Measurements from ENCODE around the gene MGST3.
"Not testable (repeated sequence)": the region's sequence is repeated elsewhere in the genome, so short reads cannot be mapped to it uniquely, and the experiment has no call there.

The MGST3 gene

GRCh38 chr1:165688046-165688445 is 57.0 kb downstream of the MGST3 start:
- no peak overlapping the region for H3K4me3 ChIP-seq (ENCODE audit: low read depth, low read length)
- no peak for TF ChIP-seq CTCF (IDR thresholded peaks at IDR 0.05; ENCODE audit: borderline replicate concordance, insufficient read depth, low read depth, low read length)

- TF ChIP-seq CTCF (IDR thresholded peaks at IDR 0.05; ENCODE audit: borderline replicate concordance, insufficient read depth, low read depth, low read length) = no peak
- H3K4me3 ChIP-seq (ENCODE audit: low read depth, low read length) = no peak overlapping the region
Measured at GRCh38 chr1:165695031-165695430, 64.0 kb downstream of the MGST3 start.

- no peak for TF ChIP-seq CTCF (IDR thresholded peaks at IDR 0.05; ENCODE audit: borderline replicate concordance, insufficient read depth, low read depth, low read length)
- H3K4me3 ChIP-seq (ENCODE audit: low read depth, low read length) = peak overlapping the region; percentile 10
Measured at GRCh38 chr1:165696625-165697100, 65.6 kb downstream of the MGST3 start.

- TF ChIP-seq CTCF (IDR thresholded peaks at IDR 0.05; ENCODE audit: borderline replicate concordance, insufficient read depth, low read depth, low read length) = no peak
- peak overlapping the region; percentile 92 for H3K4me3 ChIP-seq (ENCODE audit: low read depth, low read length)
Measured at GRCh38 chr1:165697491-165697880, 66.5 kb downstream of the MGST3 start.

- TF ChIP-seq CTCF (IDR thresholded peaks at IDR 0.05; ENCODE audit: borderline replicate concordance, insufficient read depth, low read depth, low read length) = peak; percentile 29; the same call in 1 of the 2 replicates
- peak within 1 kb of the TSS; percentile 92 for H3K4me3 ChIP-seq (ENCODE audit: low read depth, low read length)
Measured at GRCh38 chr1:165697881-165698760, 67.1 kb downstream of the MGST3 start, which contains the start of gene ALDH9A1. TSS of gene ALDH9A1 (minus strand) at chr1:165698562. CDS start at chr1:165698558, 4 bp downstream.

- TF ChIP-seq CTCF (IDR thresholded peaks at IDR 0.05; ENCODE audit: borderline replicate concordance, insufficient read depth, low read depth, low read length) = no peak
Measured at GRCh38 chr1:165698761-165699052, 67.7 kb downstream of the MGST3 start.

GRCh38 chr1:165699577-165699976 is 68.5 kb downstream of the MGST3 start:
- H3K4me3 ChIP-seq (ENCODE audit: low read depth, low read length) = no peak overlapping the region
- no peak for TF ChIP-seq CTCF (IDR thresholded peaks at IDR 0.05; ENCODE audit: borderline replicate concordance, insufficient read depth, low read depth, low read length)

More at GRCh38 chr1:165698761-165699052, 67.7 kb downstream of the MGST3 start:
- peak overlapping the region; percentile 92 for H3K4me3 ChIP-seq (ENCODE audit: low read depth, low read length)

- H3K4me3 ChIP-seq (ENCODE audit: low read depth, low read length) = not testable (repeated sequence)
Measured at GRCh38 chr1:165701922-165702321, 70.9 kb downstream of the MGST3 start.

All from GM12875 (cell line).